HCT116 (cell line): Measurements from ENCODE around the gene LRRN2. TPM values are rescaled to one million over a fixed set of nuclear protein-coding genes. Genes with fewer than 3 reads are reported as not detected.

Experiments used
- ATAC-seq: fragments of 200-7000 bp; cut with Tn5 transposase; 2 replicates; pipeline ENCODE4 v1.9.1; 2020; ENCODE audit warnings: mild to moderate bottlenecking, moderate library complexity
- BruUV-seq: library from RNA; stranded (reverse); fragments of 400-500 nt; replicated peaks from 2 replicates; lab custom pipeline; 2021; lab: Mats Ljungman, UMichigan
- CTCF ChIA-PET: fragments of 300-600 bp; sonication (Branson Sonifier 250); formaldehyde crosslinking; loops from one replicate; lab custom pipeline; 2021; ENCODE audit warnings: antibody characterized with exemption; lab: Charles Lee
- POLR2A ChIA-PET: fragments of 300-600, 350-600 bp; sonication (Branson Sonifier 250); formaldehyde crosslinking; loops from one replicate; lab custom pipeline; 2021; ENCODE audit warnings: antibody characterized with exemption; lab: Charles Lee
- RAD21 ChIA-PET, 2 experiments: fragments of 300-600 bp; sonication (Branson Sonifier 250); formaldehyde crosslinking; loops; one replicate each; lab custom pipeline; 2023; ENCODE audit warnings: low total read pairs in 2 of 2; ENCODE audit not compliant: uncharacterized antibody in 2 of 2, unreplicated experiment in 2 of 2, low non-redundant PET in 1 of 2; lab: Charles Lee
- DNase-seq: peaks from one replicate; pipeline ENCODE4 v3.0.0-alpha.2; 2010; ENCODE audit warnings: low read depth, low spot score
- H2AFZ ChIP-seq: fragments of 200-600 bp; shearing (Covaris generic), sonication (generic); 2 replicates; pipeline ENCODE4 v1.6.1; 2017; ENCODE audit warnings: low read depth, mixed run types, mixed read lengths, antibody characterized with exemption, low read length; ENCODE audit not compliant: poor library complexity, severe bottlenecking
- H3K27ac ChIP-seq: 2 replicates; pipeline ENCODE4 v1.5.1; 2012; ENCODE audit warnings: low read depth, low read length
- H3K27me3 ChIP-seq: fragments of 200-600 bp; sonication (generic); 2 replicates; pipeline ENCODE4 v1.6.1; 2016; ENCODE audit warnings: mixed run types, low read length, mixed read lengths; ENCODE audit not compliant: insufficient read depth
- H3K36me3 ChIP-seq, 2 experiments: fragments of 200-500 bp in 1 of 2; fragments of 200-600 bp in 1 of 2; sonication (Bioruptor generic) in 1 of 2; sonication (generic) in 1 of 2; 2 replicates each; pipeline versions ENCODE4 v1.5.1 to v1.6.1; 2014 to 2016; ENCODE audit warnings: low read length in 2 of 2, inconsistent platforms in 1 of 2, mixed read lengths in 1 of 2, mixed run types in 1 of 2; ENCODE audit not compliant: insufficient read depth in 2 of 2, control insufficient read depth in 1 of 2
- H3K4me1 ChIP-seq, 2 experiments: fragments of 200-600 bp in 1 of 2; sonication (generic) in 1 of 2; 2 replicates each; pipeline versions ENCODE4 v1.5.1 to v1.6.1; 2012 to 2017; ENCODE audit warnings: low read length in 2 of 2, inconsistent platforms in 1 of 2, mild to moderate bottlenecking in 1 of 2, mixed read lengths in 1 of 2, mixed run types in 1 of 2, moderate library complexity in 1 of 2; ENCODE audit not compliant: insufficient read depth in 2 of 2, control insufficient read depth in 1 of 2
- H3K4me2 ChIP-seq: fragments of 200-600 bp; sonication (generic); 2 replicates; pipeline ENCODE4 v1.6.1; 2017; ENCODE audit warnings: mixed run types, low read length, mixed read lengths
- H3K4me3 ChIP-seq, 2 experiments: fragments of 200-600 bp in 1 of 2; sonication (generic) in 1 of 2; replicated peaks in 1 of 2; 2 replicates each; pipeline ENCODE4 v1.5.1; 2011 to 2016; ENCODE audit warnings: low read length in 2 of 2, control low read depth in 1 of 2, low read depth in 1 of 2, mild to moderate bottlenecking in 1 of 2, mixed read lengths in 1 of 2, mixed run types in 1 of 2
- H3K79me2 ChIP-seq: fragments of 200-600 bp; sonication (generic); 2 replicates; pipeline ENCODE4 v1.6.1; 2017; ENCODE audit warnings: mild to moderate bottlenecking, mixed run types, low read length, moderate library complexity, mixed read lengths; ENCODE audit not compliant: insufficient read depth
- H3K9ac ChIP-seq: fragments of 200-600 bp; sonication (generic); 2 replicates; pipeline ENCODE4 v1.6.1; 2016; ENCODE audit warnings: low read length, mixed read lengths
- H3K9me2 ChIP-seq: fragments of 200-600 bp; sonication (generic), shearing (Covaris generic); 2 replicates; pipeline ENCODE4 v1.6.1; 2017; ENCODE audit warnings: mixed run types, mild to moderate bottlenecking, moderate library complexity; ENCODE audit not compliant: insufficient read depth
- H3K9me3 ChIP-seq, 2 experiments: fragments of 200-500 bp in 1 of 2; fragments of 200-600 bp in 1 of 2; sonication (Bioruptor generic) in 1 of 2; sonication (generic) in 1 of 2; 2 replicates each; pipeline ENCODE4 v1.6.1; 2014 to 2017; ENCODE audit warnings: low read length in 2 of 2, mixed read lengths in 2 of 2, inconsistent platforms in 1 of 2, low read depth in 1 of 2, mild to moderate bottlenecking in 1 of 2, mixed run types in 1 of 2, moderate library complexity in 1 of 2; ENCODE audit not compliant: control insufficient read depth in 1 of 2, insufficient read depth in 1 of 2
- H4K20me1 ChIP-seq: fragments of 200-600 bp; sonication (generic), shearing (Covaris generic); 2 replicates; pipeline ENCODE4 v1.6.1; 2017; ENCODE audit warnings: mixed run types, mild to moderate bottlenecking, moderate library complexity; ENCODE audit not compliant: insufficient read depth
- CBX3 ChIP-seq: IDR thresholded peaks from 2 replicates; pipeline ENCODE4 v1.6.1; 2012; ENCODE audit warnings: low read depth
- CEBPB ChIP-seq: IDR thresholded peaks from 2 replicates; pipeline ENCODE4 v1.6.1; 2012; ENCODE audit warnings: low read depth
- CTCF ChIP-seq, 3 experiments: fragments of 200-600 bp in 1 of 3; sonication (generic) in 1 of 3; IDR thresholded peaks in 2 of 3; conservative IDR thresholded peaks in 1 of 3; 2 replicates each; pipeline ENCODE4 v1.5.1; 2012 to 2017; ENCODE audit warnings: low read depth in 2 of 3, low read length in 2 of 3, antibody characterized with exemption in 1 of 3, borderline replicate concordance in 1 of 3, control low read depth in 1 of 3, mild to moderate bottlenecking in 1 of 3, mixed read lengths in 1 of 3, mixed run types in 1 of 3, moderate library complexity in 1 of 3; ENCODE audit not compliant: insufficient read depth in 1 of 3
- EGR1 ChIP-seq: IDR thresholded peaks from 2 replicates; pipeline ENCODE4 v1.6.1; 2012; ENCODE audit warnings: low read depth
- ELF1 ChIP-seq: IDR thresholded peaks from 2 replicates; pipeline ENCODE4 v1.6.1; 2012; ENCODE audit warnings: low read depth, borderline replicate concordance
- EZH2 ChIP-seq: fragments of 200-600 bp; sonication (generic); IDR thresholded peaks from 2 replicates; pipeline ENCODE4 v1.6.1; 2017; ENCODE audit warnings: antibody characterized with exemption, mixed run types
- EZH2phosphoT487 ChIP-seq: fragments of 200-600 bp; IDR thresholded peaks from 2 replicates; pipeline ENCODE4 v1.6.1; 2018; ENCODE audit warnings: antibody characterized with exemption, borderline replicate concordance
- FOSL1 ChIP-seq: IDR thresholded peaks from 2 replicates; pipeline ENCODE4 v1.6.1; 2012; ENCODE audit warnings: low read depth
- JUND ChIP-seq: IDR thresholded peaks from 2 replicates; pipeline ENCODE4 v1.6.1; 2012
- POLR2A ChIP-seq: IDR thresholded peaks from 2 replicates; pipeline ENCODE4 v1.7.0; 2011; ENCODE audit warnings: borderline replicate concordance; ENCODE audit not compliant: insufficient read depth, insufficient read length; ENCODE audit errors: extremely low read depth
- POLR2AphosphoS5 ChIP-seq: IDR thresholded peaks from 2 replicates; pipeline ENCODE4 v1.6.1; 2011; ENCODE audit warnings: mild to moderate bottlenecking, low read depth, low read length, moderate library complexity
- SIN3A ChIP-seq: IDR thresholded peaks from 2 replicates; pipeline ENCODE4 v1.6.1; 2012; ENCODE audit warnings: low read depth
- SP1 ChIP-seq: IDR thresholded peaks from 2 replicates; pipeline ENCODE4 v1.6.1; 2012; ENCODE audit warnings: low read depth
- SRF ChIP-seq: IDR thresholded peaks from 2 replicates; pipeline ENCODE4 v1.6.1; 2012; ENCODE audit warnings: low read depth
- TCF7L2 ChIP-seq: IDR thresholded peaks from 2 replicates; pipeline ENCODE4 v1.7.0; 2011; ENCODE audit warnings: borderline replicate concordance, inconsistent platforms; ENCODE audit not compliant: insufficient read depth, insufficient read length; ENCODE audit errors: extremely low read depth
- YY1 ChIP-seq: IDR thresholded peaks from 2 replicates; pipeline ENCODE4 v1.6.1; 2011; ENCODE audit warnings: low read length, low read depth, moderate library complexity, mild to moderate bottlenecking; ENCODE audit not compliant: insufficient replicate concordance; ENCODE audit errors: extremely low read depth
- ZFX ChIP-seq: fragments of 450-650 bp; IDR thresholded peaks from 2 replicates; pipeline ENCODE4 v1.6.1; 2017
- ZNF274 ChIP-seq: fragments of 200-500 bp; sonication (Bioruptor generic); IDR thresholded peaks from 2 replicates; pipeline ENCODE4 v1.6.1; 2014; ENCODE audit warnings: mild to moderate bottlenecking, low read depth, low read length, inconsistent platforms
- intact Hi-C: fragments of 100-400 bp; cut with micrococcal nuclease; formaldehyde crosslinking; loops from 2 replicates; pipeline ENCODE4 v1.10.0; 2022
- total RNA-seq: library from RNA; stranded (reverse); gene quantifications from one replicate; pipeline ENCODE4 v1.2.1, GENCODE V29; 2021; ENCODE audit not compliant: unreplicated experiment
- TF ChIP-seq, protein P1 (sequence below): IDR thresholded peaks from 2 replicates; pipeline ENCODE4 v1.6.1; 2012; ENCODE audit warnings: low read depth
- TF ChIP-seq, protein P2 (sequence below): IDR thresholded peaks from 2 replicates; pipeline ENCODE4 v1.6.1; 2012
- TF ChIP-seq, protein P3 (sequence below): IDR thresholded peaks from 2 replicates; pipeline ENCODE4 v1.6.1; 2012

LRRN2 gene
- total RNA-seq, 1 experiment from 2014 or later, result 3.2 TPM

GRCh38 chr1:204647114-204647804, 38.3 kb downstream of the LRRN2 start:
- no peaks in the 10 kb centered on the region for H3K27me3 ChIP-seq
- peaks cover 4 to 13% of the 10 kb centered on the region in 2 experiments; a peak in 3 of 4 replicates for H3K4me1 ChIP-seq
- peak overlapping the region; percentile 69 for H3K4me2 ChIP-seq
- POLR2A ChIA-PET, result no interaction called here
- peak overlapping the region; percentile 41 for H2AFZ ChIP-seq
- H3K4me3 ChIP-seq, result peak overlapping the region in 1 of 2 experiments; percentile 27; a peak in 1 of 4 replicates
- RAD21 ChIA-PET, result interaction anchor here in 1 of 2 experiments (0.5 kb wide), 1 partner anchor 13 kb away, joined by 3 read pairs; no protein-coding TSS in a partner anchor
- ATAC-seq (peak; percentile 86), DNase-seq (peak; percentile 44)
- no peaks in the 10 kb centered on the region for H3K79me2 ChIP-seq
- H3K9me2 ChIP-seq, result no peaks in the 10 kb centered on the region
- H3K9me3 ChIP-seq, result no peaks in the 10 kb centered on the region
- intact Hi-C loops, result no loop called here
- no TSS peak for BruUV-seq
- H3K27ac ChIP-seq, result no peak overlapping the region
- H3K9ac ChIP-seq, result peak overlapping the region; percentile 21; the same call in 1 of the 2 replicates
- CTCF ChIA-PET, result no interaction called here
- H3K36me3 ChIP-seq, result no peaks in the 10 kb centered on the region
- no peaks in the 10 kb centered on the region for H4K20me1 ChIP-seq
- peak; percentile 42 for TF ChIP-seq YY1
- no peak for TF ChIP-seq EZH2
- TF ChIP-seq JUND, result peak; percentile 68
- TF ChIP-seq CTCF (IDR thresholded peaks at IDR 0.05 in 2 of 3, conservative IDR thresholded peaks at IDR 0.05 in 1 of 3; ENCODE audit: borderline replicate concordance in 1 of 3, insufficient read depth in 1 of 3, low read depth in 2 of 3, low read length in 2 of 3), result no peak
- no peak for TF ChIP-seq ELF1
- TF ChIP-seq, protein P1, sequence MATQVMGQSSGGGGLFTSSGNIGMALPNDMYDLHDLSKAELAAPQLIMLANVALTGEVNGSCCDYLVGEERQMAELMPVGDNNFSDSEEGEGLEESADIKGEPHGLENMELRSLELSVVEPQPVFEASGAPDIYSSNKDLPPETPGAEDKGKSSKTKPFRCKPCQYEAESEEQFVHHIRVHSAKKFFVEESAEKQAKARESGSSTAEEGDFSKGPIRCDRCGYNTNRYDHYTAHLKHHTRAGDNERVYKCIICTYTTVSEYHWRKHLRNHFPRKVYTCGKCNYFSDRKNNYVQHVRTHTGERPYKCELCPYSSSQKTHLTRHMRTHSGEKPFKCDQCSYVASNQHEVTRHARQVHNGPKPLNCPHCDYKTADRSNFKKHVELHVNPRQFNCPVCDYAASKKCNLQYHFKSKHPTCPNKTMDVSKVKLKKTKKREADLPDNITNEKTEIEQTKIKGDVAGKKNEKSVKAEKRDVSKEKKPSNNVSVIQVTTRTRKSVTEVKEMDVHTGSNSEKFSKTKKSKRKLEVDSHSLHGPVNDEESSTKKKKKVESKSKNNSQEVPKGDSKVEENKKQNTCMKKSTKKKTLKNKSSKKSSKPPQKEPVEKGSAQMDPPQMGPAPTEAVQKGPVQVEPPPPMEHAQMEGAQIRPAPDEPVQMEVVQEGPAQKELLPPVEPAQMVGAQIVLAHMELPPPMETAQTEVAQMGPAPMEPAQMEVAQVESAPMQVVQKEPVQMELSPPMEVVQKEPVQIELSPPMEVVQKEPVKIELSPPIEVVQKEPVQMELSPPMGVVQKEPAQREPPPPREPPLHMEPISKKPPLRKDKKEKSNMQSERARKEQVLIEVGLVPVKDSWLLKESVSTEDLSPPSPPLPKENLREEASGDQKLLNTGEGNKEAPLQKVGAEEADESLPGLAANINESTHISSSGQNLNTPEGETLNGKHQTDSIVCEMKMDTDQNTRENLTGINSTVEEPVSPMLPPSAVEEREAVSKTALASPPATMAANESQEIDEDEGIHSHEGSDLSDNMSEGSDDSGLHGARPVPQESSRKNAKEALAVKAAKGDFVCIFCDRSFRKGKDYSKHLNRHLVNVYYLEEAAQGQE, result peak; percentile 99
- peak; percentile 91 for TF ChIP-seq CBX3
- TF ChIP-seq, protein P2, sequence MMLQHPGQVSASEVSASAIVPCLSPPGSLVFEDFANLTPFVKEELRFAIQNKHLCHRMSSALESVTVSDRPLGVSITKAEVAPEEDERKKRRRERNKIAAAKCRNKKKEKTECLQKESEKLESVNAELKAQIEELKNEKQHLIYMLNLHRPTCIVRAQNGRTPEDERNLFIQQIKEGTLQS, result no peak
- TF ChIP-seq TCF7L2, result peak; percentile 100
- no peak for TF ChIP-seq EZH2phosphoT487
- no peak for TF ChIP-seq ZFX
- TF ChIP-seq ZNF274, result no peak
- TF ChIP-seq CEBPB, result no peak
- no peak for TF ChIP-seq POLR2A
- peak; percentile 80 for TF ChIP-seq SIN3A
- TF ChIP-seq SP1, result 0 out of 2 replicates have a peak, but pooled peaks have one; percentile 25
- TF ChIP-seq EGR1, result no peak
- peak; percentile 68; the same call in 1 of the 2 replicates for TF ChIP-seq FOSL1
- TF ChIP-seq, protein P3, sequence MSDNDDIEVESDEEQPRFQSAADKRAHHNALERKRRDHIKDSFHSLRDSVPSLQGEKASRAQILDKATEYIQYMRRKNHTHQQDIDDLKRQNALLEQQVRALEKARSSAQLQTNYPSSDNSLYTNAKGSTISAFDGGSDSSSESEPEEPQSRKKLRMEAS, result peak; percentile 66
- TF ChIP-seq POLR2AphosphoS5, result peak; percentile 28; the same call in 1 of the 2 replicates
- no peak for TF ChIP-seq SRF
